HCT116 (cell line): ENCODE results near the gene PHKG2. TPM values are rescaled to one million over a fixed set of nuclear protein-coding genes. Genes with fewer than 3 reads are reported as not detected.

Experiments
- ATAC-seq: fragments of 200-7000 bp; cut with Tn5 transposase; 2 replicates; pipeline ENCODE4 v1.9.1; 2020; ENCODE audit warnings: mild to moderate bottlenecking, moderate library complexity
- BruUV-seq: library from RNA; stranded (reverse); fragments of 400-500 nt; replicated peaks from 2 replicates; lab custom pipeline; 2021; lab: Mats Ljungman, UMichigan
- CTCF ChIA-PET: fragments of 300-600 bp; sonication (Branson Sonifier 250); formaldehyde crosslinking; loops from one replicate; lab custom pipeline; 2021; ENCODE audit warnings: antibody characterized with exemption; lab: Charles Lee
- POLR2A ChIA-PET: fragments of 300-600, 350-600 bp; sonication (Branson Sonifier 250); formaldehyde crosslinking; loops from one replicate; lab custom pipeline; 2021; ENCODE audit warnings: antibody characterized with exemption; lab: Charles Lee
- RAD21 ChIA-PET, 2 experiments: fragments of 300-600 bp; sonication (Branson Sonifier 250); formaldehyde crosslinking; loops; one replicate each; lab custom pipeline; 2023; ENCODE audit warnings: low total read pairs in 2 of 2; ENCODE audit not compliant: uncharacterized antibody in 2 of 2, unreplicated experiment in 2 of 2, low non-redundant PET in 1 of 2; lab: Charles Lee
- DNase-seq: peaks from one replicate; pipeline ENCODE4 v3.0.0-alpha.2; 2010; ENCODE audit warnings: low read depth, low spot score
- H2AFZ ChIP-seq: fragments of 200-600 bp; shearing (Covaris generic), sonication (generic); 2 replicates; pipeline ENCODE4 v1.6.1; 2017; ENCODE audit warnings: low read depth, mixed run types, mixed read lengths, antibody characterized with exemption, low read length; ENCODE audit not compliant: poor library complexity, severe bottlenecking
- H3K27ac ChIP-seq: 2 replicates; pipeline ENCODE4 v1.5.1; 2012; ENCODE audit warnings: low read depth, low read length
- H3K27me3 ChIP-seq: fragments of 200-600 bp; sonication (generic); 2 replicates; pipeline ENCODE4 v1.6.1; 2016; ENCODE audit warnings: mixed run types, low read length, mixed read lengths; ENCODE audit not compliant: insufficient read depth
- H3K36me3 ChIP-seq, 2 experiments: fragments of 200-500 bp in 1 of 2; fragments of 200-600 bp in 1 of 2; sonication (Bioruptor generic) in 1 of 2; sonication (generic) in 1 of 2; 2 replicates each; pipeline versions ENCODE4 v1.5.1 to v1.6.1; 2014 to 2016; ENCODE audit warnings: low read length in 2 of 2, inconsistent platforms in 1 of 2, mixed read lengths in 1 of 2, mixed run types in 1 of 2; ENCODE audit not compliant: insufficient read depth in 2 of 2, control insufficient read depth in 1 of 2
- H3K4me1 ChIP-seq, 2 experiments: fragments of 200-600 bp in 1 of 2; sonication (generic) in 1 of 2; 2 replicates each; pipeline versions ENCODE4 v1.5.1 to v1.6.1; 2012 to 2017; ENCODE audit warnings: low read length in 2 of 2, inconsistent platforms in 1 of 2, mild to moderate bottlenecking in 1 of 2, mixed read lengths in 1 of 2, mixed run types in 1 of 2, moderate library complexity in 1 of 2; ENCODE audit not compliant: insufficient read depth in 2 of 2, control insufficient read depth in 1 of 2
- H3K4me2 ChIP-seq: fragments of 200-600 bp; sonication (generic); 2 replicates; pipeline ENCODE4 v1.6.1; 2017; ENCODE audit warnings: mixed run types, low read length, mixed read lengths
- H3K4me3 ChIP-seq, 2 experiments: fragments of 200-600 bp in 1 of 2; sonication (generic) in 1 of 2; replicated peaks in 1 of 2; 2 replicates each; pipeline ENCODE4 v1.5.1; 2011 to 2016; ENCODE audit warnings: low read length in 2 of 2, control low read depth in 1 of 2, low read depth in 1 of 2, mild to moderate bottlenecking in 1 of 2, mixed read lengths in 1 of 2, mixed run types in 1 of 2
- H3K79me2 ChIP-seq: fragments of 200-600 bp; sonication (generic); 2 replicates; pipeline ENCODE4 v1.6.1; 2017; ENCODE audit warnings: mild to moderate bottlenecking, mixed run types, low read length, moderate library complexity, mixed read lengths; ENCODE audit not compliant: insufficient read depth
- H3K9ac ChIP-seq: fragments of 200-600 bp; sonication (generic); 2 replicates; pipeline ENCODE4 v1.6.1; 2016; ENCODE audit warnings: low read length, mixed read lengths
- H3K9me2 ChIP-seq: fragments of 200-600 bp; sonication (generic), shearing (Covaris generic); 2 replicates; pipeline ENCODE4 v1.6.1; 2017; ENCODE audit warnings: mixed run types, mild to moderate bottlenecking, moderate library complexity; ENCODE audit not compliant: insufficient read depth
- H3K9me3 ChIP-seq, 2 experiments: fragments of 200-500 bp in 1 of 2; fragments of 200-600 bp in 1 of 2; sonication (Bioruptor generic) in 1 of 2; sonication (generic) in 1 of 2; 2 replicates each; pipeline ENCODE4 v1.6.1; 2014 to 2017; ENCODE audit warnings: low read length in 2 of 2, mixed read lengths in 2 of 2, inconsistent platforms in 1 of 2, low read depth in 1 of 2, mild to moderate bottlenecking in 1 of 2, mixed run types in 1 of 2, moderate library complexity in 1 of 2; ENCODE audit not compliant: control insufficient read depth in 1 of 2, insufficient read depth in 1 of 2
- H4K20me1 ChIP-seq: fragments of 200-600 bp; sonication (generic), shearing (Covaris generic); 2 replicates; pipeline ENCODE4 v1.6.1; 2017; ENCODE audit warnings: mixed run types, mild to moderate bottlenecking, moderate library complexity; ENCODE audit not compliant: insufficient read depth
- ATF3 ChIP-seq: IDR thresholded peaks from 2 replicates; pipeline ENCODE4 v1.6.1; 2012
- EGR1 ChIP-seq: IDR thresholded peaks from 2 replicates; pipeline ENCODE4 v1.6.1; 2012; ENCODE audit warnings: low read depth
- ELF1 ChIP-seq: IDR thresholded peaks from 2 replicates; pipeline ENCODE4 v1.6.1; 2012; ENCODE audit warnings: low read depth, borderline replicate concordance
- EZH2 ChIP-seq: fragments of 200-600 bp; sonication (generic); IDR thresholded peaks from 2 replicates; pipeline ENCODE4 v1.6.1; 2017; ENCODE audit warnings: antibody characterized with exemption, mixed run types
- POLR2A ChIP-seq: IDR thresholded peaks from 2 replicates; pipeline ENCODE4 v1.7.0; 2011; ENCODE audit warnings: borderline replicate concordance; ENCODE audit not compliant: insufficient read depth, insufficient read length; ENCODE audit errors: extremely low read depth
- intact Hi-C: fragments of 100-400 bp; cut with micrococcal nuclease; formaldehyde crosslinking; loops from 2 replicates; pipeline ENCODE4 v1.10.0; 2022
- total RNA-seq: library from RNA; stranded (reverse); gene quantifications from one replicate; pipeline ENCODE4 v1.2.1, GENCODE V29; 2021; ENCODE audit not compliant: unreplicated experiment
- TF ChIP-seq, protein P1 (sequence below): IDR thresholded peaks from 2 replicates; pipeline ENCODE4 v1.6.1; 2011; ENCODE audit warnings: mild to moderate bottlenecking, low read length, moderate library complexity; ENCODE audit not compliant: insufficient replicate concordance; ENCODE audit errors: extremely low read depth

Gene PHKG2
- total RNA-seq, 1 experiment from 2014 or later: 32.6 TPM

DNA sequence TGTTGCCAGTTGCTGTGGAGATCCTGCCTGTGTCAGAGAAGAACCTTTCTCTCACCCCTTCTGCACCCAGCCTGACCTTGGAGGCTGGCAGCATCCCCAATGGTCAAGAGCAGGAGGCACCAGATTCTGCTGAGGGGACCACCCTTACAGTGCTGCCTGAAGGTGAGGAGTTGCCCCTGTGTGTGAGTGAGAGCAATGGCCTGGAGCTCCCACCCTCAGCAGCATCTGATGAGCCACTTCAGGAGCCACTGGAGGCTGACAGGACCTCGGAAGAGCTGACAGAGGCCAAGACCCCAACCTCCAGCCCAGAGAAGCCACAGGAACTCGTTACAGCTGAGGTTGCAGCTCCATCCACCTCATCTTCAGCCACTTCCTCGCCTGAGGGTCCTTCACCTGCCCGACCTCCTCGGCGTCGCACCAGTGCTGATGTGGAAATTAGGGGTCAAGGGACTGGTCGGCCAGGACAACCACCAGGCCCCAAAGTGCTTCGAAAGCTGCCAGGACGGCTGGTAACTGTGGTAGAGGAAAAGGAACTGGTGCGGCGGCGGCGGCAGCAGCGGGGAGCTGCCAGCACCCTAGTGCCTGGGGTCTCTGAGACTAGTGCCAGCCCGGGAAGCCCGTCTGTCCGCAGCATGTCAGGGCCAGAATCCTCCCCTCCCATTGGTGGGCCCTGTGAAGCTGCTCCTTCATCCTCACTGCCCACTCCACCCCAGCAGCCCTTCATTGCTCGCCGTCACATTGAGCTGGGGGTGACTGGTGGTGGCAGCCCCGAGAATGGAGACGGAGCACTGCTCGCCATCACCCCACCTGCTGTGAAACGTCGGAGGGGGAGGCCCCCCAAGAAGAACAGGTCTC is 10.2 kb upstream of the PHKG2 start:
- peaks cover 30% of the 10 kb centered on the region for H3K79me2 ChIP-seq
- H3K4me2 ChIP-seq: no peak overlapping the region
- no peak overlapping the region for H2AFZ ChIP-seq
- TF ChIP-seq, protein P1, sequence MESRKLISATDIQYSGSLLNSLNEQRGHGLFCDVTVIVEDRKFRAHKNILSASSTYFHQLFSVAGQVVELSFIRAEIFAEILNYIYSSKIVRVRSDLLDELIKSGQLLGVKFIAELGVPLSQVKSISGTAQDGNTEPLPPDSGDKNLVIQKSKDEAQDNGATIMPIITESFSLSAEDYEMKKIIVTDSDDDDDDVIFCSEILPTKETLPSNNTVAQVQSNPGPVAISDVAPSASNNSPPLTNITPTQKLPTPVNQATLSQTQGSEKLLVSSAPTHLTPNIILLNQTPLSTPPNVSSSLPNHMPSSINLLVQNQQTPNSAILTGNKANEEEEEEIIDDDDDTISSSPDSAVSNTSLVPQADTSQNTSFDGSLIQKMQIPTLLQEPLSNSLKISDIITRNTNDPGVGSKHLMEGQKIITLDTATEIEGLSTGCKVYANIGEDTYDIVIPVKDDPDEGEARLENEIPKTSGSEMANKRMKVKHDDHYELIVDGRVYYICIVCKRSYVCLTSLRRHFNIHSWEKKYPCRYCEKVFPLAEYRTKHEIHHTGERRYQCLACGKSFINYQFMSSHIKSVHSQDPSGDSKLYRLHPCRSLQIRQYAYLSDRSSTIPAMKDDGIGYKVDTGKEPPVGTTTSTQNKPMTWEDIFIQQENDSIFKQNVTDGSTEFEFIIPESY: no peak
- TF ChIP-seq EZH2 (no peak), ATF3 (no peak), EGR1 (no peak), ELF1 (no peak), POLR2A (no peak)
- TF ChIP-seq, all 23 proteins: peak for 0
- no peaks in the 10 kb centered on the region for H3K9me2 ChIP-seq
- H4K20me1 ChIP-seq: no peaks in the 10 kb centered on the region
- H3K36me3 ChIP-seq: peaks cover 38 to 47% of the 10 kb centered on the region in 2 experiments; a peak in 3 of 4 replicates
- peaks cover 29 to 36% of the 10 kb centered on the region in 2 experiments for H3K4me1 ChIP-seq
- ATAC-seq (no peak), DNase-seq (no peak)
- no peaks in the 10 kb centered on the region for H3K9me3 ChIP-seq
- no TSS peak for BruUV-seq
- intact Hi-C loops: no loop called here
- H3K27ac ChIP-seq: no peak overlapping the region; the same call in 1 of the 2 replicates
- H3K9ac ChIP-seq: no peak overlapping the region
- POLR2A ChIA-PET: no interaction called here
- no peaks in the 10 kb centered on the region for H3K27me3 ChIP-seq
- RAD21 ChIA-PET: no interaction called here
- CTCF ChIA-PET: no interaction called here
- no peak overlapping the region for H3K4me3 ChIP-seq
